ENCODE results near the gene FZD7.
A peak's percentile ranks its signal among the peaks of the same experiment; 100 is the strongest.

The FZD7 gene

DNA sequence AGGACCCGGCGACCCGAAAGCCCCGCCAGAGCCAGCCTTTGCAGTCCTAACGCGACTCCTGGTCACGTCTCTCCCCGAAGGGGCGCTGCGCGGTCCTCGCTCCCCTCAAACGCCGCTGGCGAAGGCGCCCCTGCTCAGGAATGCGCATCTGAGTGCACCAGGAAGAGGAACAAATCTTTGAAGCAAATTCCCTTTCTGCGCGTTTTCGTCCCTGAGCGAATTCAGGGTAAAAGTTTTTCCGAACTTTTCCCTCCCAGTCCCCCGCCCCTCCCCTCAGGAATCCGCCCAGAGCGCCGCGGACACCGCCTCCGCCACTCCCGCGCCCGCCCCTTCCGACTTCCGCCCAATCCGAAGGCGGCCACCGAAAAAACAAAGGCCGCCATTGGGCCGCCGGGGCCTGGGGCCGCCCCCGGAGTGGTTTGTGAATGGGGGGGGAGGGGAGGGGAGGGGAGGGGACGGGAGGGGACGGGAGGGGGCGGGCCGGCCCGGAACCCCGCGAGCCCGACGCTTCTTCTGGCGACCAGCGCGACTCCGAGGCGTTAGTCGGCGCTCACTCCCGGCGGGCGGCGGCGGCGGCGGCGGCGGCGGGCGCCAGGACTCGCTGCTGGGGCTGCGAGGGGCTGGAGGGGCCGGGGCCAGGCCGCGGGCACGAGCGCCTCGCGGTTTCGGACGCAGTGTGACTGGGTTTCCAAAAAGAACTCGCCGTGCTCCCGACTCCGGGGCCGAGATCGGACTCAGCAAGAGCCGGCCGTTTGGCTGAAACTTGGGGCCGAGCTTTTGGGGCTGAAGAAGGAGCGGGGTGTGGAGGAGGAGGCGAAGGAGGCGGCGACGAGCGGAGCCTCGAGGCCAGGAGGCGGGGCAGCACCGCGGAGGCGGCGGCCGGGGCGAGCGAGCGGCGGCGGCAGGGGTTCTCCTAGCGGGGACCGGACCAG lies at the start of gene FZD7:
Gene FZD7 (plus strand): TSS at position 539 of the 932 bp plus-strand sequence. CDS start 793 bp downstream, outside the sequence.
- peak; percentile 92 for DNase-seq

DNA sequence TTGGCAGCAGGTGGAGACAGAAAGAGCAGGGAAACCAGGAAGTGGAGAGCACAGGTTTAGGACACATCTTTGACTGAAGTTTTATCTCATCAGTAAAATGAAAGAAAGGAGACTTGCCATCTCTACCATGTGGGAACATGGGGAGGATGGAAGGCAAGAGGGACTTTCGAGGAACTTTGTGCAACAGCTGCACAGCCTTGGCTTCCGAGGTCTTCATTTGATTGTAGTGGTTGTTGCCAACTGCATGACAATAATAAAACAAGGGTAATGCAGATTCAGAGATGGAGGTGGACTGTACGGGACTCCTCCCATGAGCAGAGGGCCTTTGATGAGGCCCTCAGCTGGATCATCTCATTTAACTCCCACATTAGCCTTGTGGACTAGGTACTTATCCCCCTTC lies 49.3 kb upstream of the FZD7 start:
- DNase-seq, result no peak

DNA sequence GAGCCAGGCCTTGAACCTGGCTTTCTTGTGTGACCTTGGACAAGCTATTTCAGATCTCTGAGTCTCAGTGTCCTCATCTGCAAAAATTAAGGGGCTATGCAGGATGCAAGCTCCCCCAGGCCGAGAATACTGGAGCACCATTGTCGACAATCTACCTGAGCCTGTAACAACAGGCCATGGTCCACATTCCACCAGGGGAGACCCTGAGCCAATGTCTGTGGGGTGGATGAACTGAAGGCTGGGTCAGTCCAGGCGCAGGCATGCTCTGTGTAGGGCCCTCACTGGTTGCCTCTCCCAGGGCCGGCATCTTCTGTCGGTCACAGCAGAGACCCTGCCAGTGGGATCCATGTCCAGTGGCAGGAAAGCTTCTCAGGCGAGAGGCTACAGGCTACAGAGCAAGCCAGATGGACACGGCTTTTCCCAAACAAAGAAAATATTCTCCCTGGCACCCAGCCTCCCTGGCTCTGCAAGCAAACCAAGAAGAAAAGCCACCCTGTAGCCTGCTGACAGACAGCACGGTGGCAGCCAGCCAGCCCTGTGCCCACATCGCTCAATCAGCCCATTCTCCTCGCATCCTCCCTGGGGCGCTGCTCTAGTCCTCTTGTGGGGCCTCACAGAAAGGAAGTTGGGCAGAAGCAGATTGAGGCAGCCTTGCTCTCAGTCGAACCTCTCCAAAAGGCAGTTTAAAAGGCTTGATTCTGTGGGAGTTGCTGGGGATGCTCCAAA lies 48.7 kb upstream of the FZD7 start:
- no peak for DNase-seq

DNA sequence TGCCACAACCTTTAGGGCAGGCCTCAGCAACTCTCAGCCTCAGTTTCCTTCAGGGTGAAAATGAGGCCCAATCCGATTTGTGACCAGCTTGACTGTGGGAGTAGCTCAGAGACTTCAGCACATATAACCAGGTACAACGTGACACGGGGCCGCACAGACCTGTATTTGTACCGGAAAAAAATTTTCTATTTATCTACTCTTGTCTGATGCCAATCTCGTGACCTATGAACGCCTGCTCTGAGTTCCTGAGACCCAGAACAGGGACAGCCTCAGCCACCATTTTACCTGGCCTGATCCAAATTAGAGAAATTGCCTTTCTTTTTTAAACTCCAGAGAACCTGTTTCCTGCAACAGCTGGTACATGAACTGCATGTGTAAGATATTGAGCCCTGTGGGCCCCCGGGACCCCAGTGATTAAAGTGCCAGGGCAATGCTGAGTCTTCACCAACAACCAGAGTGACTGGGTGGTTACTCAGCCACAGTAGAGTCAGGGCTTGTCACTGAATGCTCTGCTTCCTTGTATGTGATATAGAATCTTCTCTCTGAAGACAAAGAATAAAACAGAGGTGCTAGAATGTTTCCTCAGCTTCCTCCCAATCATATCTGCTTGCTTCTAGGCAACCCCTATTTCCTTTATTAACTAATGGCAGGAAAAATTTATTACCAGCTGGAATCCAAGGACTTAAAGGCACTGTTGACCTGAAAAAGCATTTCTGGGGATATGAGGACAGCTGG lies 47.8 kb upstream of the FZD7 start:
- no peak for DNase-seq

DNA sequence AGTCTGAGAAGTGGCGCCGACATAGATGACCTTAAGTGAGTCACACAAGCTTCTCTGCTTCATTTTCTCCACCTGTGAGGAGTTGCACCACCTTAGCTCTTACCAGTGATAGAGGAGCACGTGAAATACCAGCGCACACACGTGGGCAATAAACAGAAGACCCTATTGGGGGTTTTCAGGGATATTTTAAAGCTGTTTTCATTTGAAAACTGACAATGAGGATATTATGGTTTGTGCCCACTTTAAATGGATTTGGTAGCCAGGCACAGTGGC lies 47.3 kb upstream of the FZD7 start:
- DNase-seq, result no peak

DNA sequence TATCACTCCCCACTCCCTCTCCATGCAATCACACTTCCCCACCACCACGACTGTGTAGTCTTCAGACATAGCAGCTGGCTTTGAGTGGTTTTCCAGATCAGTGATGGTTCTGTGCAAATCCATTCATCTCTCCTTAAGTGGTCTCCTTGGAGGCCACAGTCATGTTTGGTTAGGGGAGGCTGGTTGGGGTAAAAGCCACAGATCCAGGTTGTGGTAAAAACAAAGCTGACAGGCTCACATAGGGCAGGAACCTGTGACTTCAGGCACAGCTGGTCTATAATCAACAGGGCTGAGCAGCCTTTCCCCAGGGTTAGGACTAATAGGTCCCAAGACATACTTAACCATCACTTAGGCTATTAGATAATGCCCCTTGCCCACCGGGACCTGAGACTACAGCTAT lies 46.2 kb upstream of the FZD7 start:
- no peak for DNase-seq

DNA sequence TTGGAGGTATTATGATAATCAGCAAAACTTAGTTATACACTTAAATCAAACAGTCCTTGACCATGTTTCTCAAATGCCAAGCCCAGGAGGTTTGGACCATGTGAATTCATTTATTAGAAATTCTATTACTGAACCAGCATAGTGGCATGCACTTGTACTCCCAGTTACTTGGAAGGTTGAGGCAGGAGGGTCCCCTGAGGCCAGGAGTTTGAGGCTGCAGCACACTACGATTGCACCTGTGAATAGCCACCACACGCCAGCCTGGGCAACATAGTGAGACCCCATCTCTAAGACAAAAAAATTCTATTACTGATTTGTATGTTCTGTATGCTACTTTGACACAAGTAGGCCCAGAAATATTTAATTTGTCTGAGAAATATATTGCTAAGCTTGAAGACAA lies 43.6 kb upstream of the FZD7 start:
- DNase-seq, result no peak

DNA sequence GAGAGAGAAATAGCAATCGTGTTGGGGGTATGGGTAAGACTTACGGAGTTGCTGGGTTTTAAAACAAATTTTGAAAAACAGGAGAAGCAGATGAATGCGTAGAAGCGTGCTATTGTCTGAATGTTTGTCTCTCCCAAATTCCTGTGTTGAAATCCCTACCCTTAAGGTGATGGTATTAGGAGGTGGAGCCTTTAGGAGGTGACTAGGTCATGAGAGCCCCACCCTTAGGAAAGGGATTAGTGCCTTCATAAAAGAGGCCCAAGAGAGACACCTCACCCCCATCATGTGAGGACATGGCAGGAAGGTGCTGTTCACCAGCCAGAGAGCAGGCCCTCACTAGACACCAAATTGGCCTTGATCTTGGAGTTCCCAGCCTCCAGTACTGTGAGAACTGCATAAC lies 40.7 kb upstream of the FZD7 start:
- no peak for DNase-seq

DNA sequence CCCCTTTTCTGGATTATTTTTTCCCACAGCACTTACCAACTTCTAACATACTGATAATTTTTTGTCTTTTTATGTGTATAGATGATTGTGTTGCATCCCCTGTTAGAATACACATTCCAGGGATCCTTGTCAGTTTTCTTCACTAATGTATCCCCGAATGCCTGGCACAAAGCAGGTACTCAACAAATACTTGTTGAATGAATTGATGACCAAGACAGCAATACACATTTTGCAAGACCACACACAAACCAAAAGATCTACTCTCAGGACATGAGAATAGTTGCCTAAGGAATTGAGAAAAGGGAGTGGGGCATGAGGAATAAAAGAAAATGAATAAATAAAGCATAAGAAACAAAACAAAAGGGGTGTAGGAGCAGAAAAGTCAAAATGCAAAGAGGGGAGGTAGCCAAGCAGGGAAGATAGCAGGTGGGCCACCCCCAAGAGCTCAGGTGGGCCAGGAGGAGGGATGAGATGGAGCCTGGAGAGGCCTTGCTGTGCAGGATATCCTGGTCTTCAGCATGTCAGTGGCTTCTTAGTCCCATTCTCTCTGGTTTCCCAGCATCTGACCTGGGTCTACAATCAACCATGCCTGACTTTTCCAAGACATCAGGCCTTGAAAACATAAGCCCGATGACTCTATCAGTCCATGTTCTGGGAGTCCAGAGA lies 38.5 kb upstream of the FZD7 start:
- DNase-seq, result no peak

DNA sequence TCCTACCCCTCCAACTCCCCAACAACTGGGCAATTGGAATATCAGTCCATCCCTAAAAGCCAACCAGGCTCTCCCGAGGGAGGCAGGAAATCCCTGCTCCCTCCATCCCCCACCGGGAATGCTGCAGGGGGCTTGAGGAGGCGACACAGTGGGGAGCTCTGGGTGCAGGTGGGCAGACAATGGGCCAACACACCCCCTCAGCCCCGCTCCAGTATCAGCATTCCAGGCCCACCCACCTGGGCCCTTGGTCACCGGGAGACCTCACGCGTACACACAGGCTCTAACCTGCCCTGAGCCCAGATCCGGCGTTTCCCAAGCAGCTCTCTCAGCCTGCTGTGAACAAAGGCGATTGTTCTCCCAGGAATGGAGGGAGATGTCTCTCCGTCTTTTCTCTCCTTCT lies 37.6 kb upstream of the FZD7 start:
- no peak for DNase-seq

DNA sequence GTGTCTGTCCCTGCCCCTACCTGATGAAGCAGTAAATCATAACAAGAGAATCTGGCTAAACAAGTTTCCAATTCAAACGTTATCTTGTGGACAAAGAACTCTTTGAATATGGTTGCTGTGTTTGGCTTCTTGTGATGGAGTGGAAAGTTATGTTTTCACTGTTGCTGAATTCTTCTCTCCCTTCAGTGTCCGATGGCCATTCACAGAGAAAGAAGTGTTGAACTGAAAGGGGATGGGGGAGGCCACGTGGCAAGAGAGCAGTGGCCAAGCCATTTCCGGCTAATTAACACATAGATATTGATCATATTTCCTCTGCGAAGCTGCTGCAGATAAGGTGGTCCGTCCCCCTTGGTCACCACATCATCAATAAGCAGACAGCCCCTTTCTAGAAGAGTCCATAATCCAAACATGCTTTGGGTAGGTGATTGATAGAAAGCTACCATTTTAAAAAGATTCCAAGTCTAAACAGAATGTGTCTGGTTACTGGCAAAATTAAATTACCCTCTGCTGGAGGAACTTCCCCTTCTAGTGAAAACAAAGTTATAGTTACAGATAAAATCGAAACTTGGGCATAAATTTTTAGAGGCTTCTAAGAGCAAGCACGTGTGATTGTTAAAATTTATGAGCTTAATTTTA lies 36.9 kb upstream of the FZD7 start:
- DNase-seq, result no peak

DNA sequence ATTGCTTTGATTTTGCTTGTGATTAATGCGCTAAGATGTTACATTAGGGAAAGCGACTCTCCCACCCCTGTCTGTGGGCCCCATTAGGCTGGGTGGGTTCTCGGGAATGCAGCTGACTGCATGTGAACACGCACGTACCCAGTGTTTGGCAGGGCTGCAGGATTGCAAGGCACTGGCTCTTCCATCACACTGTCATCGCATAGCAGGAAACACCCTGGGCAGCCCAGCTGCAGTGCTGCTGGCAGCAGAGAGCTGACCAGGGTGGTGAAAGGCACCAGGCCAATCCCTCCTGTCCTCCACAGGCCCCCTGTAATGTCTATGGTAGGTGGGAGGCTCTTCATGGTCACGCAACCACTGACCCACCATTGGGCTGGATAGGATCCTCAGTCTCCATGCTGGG lies 34.4 kb upstream of the FZD7 start:
- DNase-seq, result no peak

DNA sequence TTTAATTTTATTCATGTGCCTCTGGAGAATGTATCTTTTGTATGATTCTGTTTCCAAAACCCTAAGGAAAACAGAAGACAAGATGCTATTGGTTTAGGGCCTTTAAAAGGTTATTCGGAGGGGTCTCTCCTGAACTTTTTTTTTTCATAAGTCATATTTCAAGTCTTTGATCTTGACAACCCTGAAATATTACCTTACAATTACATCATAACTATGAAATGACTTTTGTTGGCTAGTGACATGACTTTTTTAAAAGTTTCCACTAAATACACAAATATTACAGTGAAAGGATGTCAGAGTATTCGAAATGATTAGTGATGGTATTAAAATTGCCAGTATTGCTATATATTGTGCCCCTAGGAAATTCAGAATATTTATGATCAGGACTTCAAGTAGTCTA lies 31.8 kb upstream of the FZD7 start:
- DNase-seq, result no peak

DNA sequence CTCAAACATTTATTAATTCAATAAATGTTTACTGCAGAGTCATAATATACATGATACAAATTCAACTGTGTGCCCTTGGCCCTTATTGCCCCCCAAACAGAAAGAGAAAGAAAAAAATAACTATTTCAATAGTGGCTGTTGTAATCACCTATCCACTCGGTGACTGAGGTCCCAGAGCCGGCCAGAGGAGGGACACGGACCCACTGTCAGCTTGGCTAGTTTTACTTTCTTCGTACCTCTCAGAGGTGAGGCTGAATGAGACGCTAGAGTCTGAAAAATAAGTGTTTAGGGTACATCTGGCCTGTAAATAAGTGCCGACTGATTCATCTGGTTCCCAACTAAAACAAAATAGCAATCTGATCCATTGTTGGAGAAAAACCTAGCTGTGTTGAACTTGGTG lies 31.3 kb upstream of the FZD7 start:
- no peak for DNase-seq

DNA sequence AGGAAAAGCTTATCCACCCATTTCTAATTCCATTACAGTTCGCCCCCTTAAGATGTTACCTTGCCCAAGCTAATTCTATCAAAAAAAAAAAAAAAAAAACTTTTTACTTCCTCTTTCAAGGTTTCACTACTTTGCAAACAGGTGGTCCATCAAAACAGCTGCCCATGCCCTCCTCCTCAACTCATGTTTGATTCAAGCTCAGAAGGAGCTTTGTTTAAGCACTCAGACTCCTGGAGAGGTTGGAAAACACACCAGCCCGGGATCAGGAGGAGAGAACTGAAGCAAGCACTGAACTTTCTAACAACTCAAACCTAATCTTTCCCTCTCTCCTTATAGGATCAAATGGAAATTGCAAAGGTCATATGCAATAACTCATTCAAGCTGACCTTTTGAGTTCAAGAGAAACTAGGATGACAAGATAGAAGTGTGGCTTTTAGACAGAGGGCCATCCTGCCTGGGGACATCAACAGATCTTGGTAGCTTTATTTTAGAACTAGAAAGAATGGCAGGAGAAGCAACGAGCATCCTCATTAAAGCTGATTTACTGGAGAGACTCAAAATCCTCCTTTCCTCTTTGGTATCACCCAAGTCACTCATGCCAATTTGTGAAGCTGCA lies 28.3 kb upstream of the FZD7 start:
- DNase-seq, result no peak

DNA sequence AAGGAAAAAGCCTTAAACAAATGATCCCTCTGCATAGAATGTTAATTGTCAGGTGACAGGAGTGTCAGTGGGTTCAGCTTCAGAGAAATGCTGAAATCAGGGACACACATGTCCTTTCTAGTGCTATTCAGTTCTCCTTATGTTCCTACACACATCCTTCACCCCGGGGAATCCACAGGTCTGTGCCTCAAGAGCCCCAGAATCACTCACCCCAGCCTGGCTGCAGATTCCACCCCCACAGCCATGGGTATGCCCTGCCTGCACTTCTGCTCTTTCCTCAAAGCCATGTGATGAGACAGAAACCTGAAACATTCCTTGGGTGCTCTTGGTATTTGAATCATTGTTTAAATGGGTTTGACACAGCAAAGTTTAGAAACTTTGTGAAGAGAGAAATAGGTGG lies 27.4 kb upstream of the FZD7 start:
- DNase-seq, result no peak

DNA sequence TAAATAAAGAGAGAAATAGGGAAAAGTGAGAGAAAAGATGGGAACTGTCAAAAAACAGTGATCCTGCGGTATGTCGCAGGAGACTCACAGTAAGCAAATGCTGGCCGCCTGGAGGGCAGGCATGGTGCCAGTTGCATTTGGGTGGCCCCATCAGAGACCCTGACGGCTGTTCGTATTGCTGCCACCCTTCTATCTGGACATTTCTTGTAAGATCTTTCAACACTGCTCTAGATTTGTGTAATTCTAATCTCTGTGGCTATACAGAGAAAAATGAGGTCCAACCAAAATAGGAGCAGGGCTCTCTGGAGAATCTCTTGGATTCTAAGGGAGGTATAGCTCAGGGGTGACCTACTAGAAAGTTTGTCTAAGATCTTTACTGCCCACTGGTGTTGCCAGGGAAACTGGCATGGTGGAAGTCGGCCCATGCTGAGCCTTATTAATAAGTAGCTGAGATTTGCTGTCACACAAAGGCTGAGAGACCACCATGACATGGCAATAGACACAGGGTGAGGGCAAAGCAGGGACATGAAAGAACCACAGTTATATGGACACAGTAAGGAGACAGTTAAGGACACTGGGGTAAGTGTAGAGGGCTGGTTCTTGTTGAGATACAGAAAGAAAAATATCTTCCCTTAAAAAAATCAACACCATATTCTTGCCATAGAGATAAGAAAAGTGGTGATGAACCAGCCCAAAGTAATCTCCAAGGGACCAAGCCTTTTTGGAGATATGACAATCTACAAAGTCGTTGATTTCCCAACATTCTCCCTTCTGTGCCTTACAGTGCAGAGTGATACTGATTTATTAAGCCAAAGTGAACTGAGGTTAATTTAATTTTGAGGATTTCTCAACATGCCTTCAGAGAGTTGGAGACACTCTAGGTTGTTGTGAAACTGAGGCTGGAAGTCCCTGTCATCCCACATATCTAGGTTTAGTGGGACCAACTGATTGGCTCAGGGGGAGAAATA lies 26.4 kb upstream of the FZD7 start:
- no peak for DNase-seq

DNA sequence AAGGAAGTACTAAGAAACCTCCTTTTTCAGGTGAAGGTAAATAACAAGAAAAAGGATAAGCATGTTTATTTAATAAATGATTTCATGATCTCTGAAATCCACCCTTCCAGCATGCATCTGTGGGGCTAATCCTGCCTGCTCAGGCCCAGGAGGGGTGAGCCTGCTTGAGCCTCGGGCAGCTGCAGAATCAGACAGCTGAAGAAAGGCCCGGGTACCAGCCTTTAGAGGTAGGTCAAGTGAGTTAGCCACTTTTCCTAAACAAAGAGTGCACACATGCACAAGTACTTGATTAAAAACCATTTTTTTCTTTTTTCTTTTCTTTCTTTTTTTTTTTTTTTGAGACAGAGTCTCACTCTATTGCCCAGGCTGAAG lies 25.7 kb upstream of the FZD7 start:
- DNase-seq, result no peak

DNA sequence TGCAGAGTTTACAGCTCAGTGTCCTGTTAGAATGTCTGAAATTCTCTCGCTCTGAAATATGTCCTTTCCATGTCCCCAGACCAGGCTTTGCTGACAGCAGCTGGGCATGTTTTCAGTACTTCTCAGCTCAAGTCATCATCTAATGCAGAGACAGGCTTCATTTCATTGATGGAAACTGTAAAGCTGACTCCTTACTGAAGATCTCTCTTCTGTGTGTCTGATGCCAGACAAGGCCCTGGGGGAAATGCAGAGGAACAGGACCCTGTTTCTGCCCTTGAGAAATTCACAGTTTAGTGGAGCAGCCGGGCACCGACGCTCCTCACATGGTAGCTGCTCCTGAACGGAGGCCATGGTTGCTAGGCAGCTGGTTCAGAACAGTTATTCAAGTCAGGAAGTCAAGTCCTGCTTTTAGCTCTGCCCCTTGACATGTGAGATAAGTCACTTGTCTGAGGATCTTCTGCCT lies 24.6 kb upstream of the FZD7 start:
- no peak for DNase-seq

DNA sequence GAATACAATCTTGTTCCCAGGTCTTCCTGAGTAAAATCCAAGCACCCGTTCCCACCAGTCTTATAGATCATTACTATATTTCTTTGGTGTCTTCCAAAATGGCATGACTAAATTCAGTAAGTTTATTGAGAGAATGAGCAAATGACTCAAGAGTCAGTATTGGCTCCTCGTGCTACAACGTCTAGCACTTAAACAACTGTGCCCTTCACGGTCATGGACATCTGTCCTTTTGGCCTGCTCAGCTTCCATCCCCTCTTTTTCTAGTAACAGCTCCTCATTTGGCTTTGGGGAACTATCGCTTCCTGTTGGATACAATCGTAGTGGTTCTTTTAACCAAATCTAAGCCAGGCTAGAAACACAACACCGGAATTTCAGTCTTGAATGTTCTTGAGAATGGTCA lies 24.1 kb upstream of the FZD7 start:
- DNase-seq, result no peak

DNA sequence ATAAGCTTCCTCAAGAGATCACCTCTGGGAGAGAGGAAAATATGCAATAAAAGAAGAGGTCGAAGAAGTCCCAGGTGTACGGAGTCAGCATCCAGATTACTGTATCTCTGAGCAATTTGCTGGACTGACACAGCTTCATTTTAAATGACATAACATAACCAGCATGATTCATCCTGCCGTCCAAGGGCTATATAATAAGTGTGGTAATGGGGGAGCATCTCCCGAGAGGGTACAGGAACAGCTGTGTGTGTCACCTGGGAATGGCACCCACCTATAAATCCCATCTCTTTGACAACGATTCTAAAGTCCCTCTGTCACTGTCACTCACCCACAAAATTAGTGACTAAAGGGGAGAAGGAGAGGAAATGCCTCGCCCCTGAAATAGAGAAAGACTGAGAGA lies 19.3 kb upstream of the FZD7 start:
- DNase-seq, result no peak
